ENCODE measurements around the gene CUBN.

CUBN gene

DNA sequence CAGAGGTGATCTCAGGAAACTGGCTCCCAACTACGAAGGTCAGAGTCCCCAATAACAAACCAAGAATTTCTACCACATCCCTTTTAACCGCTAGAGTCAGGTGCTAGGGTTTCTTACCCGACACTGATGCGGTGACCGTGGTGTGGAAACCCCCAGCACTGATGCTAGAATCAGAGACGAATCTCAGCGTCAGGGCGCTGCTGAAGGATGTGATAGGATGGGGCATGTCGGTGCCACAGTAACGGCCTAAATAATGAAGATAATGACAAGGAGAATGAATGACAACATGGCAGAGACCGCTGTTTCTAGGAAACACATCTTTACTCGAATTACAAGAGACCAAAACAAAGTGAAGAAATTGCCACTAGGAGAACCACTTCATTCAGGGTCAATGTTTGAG lies 181.2 kb downstream of the CUBN start:
- no peak overlapping the region for H3K27ac ChIP-seq
- TF ChIP-seq ZFX (IDR thresholded peaks at IDR 0.05) = no peak
- TF ChIP-seq, protein P1, sequence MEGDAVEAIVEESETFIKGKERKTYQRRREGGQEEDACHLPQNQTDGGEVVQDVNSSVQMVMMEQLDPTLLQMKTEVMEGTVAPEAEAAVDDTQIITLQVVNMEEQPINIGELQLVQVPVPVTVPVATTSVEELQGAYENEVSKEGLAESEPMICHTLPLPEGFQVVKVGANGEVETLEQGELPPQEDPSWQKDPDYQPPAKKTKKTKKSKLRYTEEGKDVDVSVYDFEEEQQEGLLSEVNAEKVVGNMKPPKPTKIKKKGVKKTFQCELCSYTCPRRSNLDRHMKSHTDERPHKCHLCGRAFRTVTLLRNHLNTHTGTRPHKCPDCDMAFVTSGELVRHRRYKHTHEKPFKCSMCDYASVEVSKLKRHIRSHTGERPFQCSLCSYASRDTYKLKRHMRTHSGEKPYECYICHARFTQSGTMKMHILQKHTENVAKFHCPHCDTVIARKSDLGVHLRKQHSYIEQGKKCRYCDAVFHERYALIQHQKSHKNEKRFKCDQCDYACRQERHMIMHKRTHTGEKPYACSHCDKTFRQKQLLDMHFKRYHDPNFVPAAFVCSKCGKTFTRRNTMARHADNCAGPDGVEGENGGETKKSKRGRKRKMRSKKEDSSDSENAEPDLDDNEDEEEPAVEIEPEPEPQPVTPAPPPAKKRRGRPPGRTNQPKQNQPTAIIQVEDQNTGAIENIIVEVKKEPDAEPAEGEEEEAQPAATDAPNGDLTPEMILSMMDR (conservative IDR thresholded peaks at IDR 0.05) = no peak

- no peak for TF ChIP-seq ZFX (IDR thresholded peaks at IDR 0.05)
- TF ChIP-seq, protein P1 (conservative IDR thresholded peaks at IDR 0.05) = no peak
- no peak overlapping the region for H3K27ac ChIP-seq
Measured at GRCh38 chr10:16947069-16947468, 182.5 kb downstream of the CUBN start.

GRCh38 chr10:16945593-16945992 lies 184.0 kb downstream of the CUBN start:
- H3K27ac ChIP-seq = no peak overlapping the region

DNA sequence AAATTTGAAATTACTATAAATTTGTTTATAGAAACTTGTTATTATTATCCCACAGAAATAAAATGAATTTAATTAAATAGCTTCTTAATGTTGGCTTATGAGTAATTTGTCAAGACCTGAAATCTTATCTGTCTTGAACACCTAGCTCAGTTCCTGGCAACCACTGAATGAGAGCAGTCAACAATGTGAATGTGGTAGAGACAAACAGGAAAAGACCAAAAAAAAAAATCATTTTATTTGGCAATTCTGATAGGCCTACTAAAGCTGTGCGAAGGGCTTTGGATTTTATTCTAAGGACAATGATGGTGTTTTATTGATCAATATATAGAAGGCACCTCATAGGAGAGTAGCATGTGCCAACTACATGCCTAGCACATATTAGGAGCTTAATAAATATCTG lies 184.6 kb downstream of the CUBN start:
- TF ChIP-seq, protein P1 (conservative IDR thresholded peaks at IDR 0.05) = no peak
- TF ChIP-seq ZFX (IDR thresholded peaks at IDR 0.05) = no peak
- H3K27ac ChIP-seq = no peak overlapping the region

More at GRCh38 chr10:16945593-16945992, 184.0 kb downstream of the CUBN start:
- TF ChIP-seq, protein P1 (conservative IDR thresholded peaks at IDR 0.05) = no peak
- TF ChIP-seq ZFX (IDR thresholded peaks at IDR 0.05) = no peak

GRCh38 chr10:16944402-16944801 lies 185.2 kb downstream of the CUBN start:
- H3K27ac ChIP-seq = no peak overlapping the region
- TF ChIP-seq, protein P1 (conservative IDR thresholded peaks at IDR 0.05) = no peak
- TF ChIP-seq ZFX (IDR thresholded peaks at IDR 0.05) = no peak

GRCh38 chr10:16943295-16944285 lies 186.0 kb downstream of the CUBN start:
- no peak overlapping the region for H3K27ac ChIP-seq
- TF ChIP-seq, protein P1 (conservative IDR thresholded peaks at IDR 0.05) = no peak
- no peak for TF ChIP-seq ZFX (IDR thresholded peaks at IDR 0.05)

DNA sequence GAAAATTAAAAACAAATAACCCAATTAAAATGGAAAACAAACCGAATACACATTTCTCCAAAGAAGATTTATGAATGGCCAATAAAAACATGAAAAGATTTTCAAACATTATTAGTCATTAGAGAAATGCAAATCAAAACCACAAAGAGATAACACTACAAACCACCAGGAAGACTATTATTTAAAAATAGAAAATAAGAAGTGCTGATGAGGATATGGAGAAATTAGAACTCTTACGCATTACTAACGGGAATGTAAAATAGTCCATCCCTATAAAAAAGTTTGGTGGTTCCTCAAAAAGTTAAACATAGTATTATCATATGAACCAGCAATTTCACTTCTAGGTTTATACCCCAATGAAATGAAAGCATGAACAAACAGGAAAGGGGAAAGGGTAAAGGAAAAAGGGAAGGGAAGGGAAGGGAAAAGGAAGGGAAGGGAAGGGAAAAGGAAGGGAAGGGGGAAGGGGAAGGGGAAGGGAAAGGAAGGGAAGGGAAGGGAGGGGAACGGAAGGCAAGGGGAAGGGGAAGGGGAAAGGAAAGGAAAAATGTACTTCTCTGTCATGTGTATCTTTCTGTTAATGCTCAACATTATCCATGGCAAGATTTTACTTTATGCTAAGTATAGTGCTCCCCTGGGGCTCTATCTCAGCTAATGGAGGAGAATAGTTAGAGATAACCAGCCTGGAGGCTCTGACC lies 187.1 kb downstream of the CUBN start:
- no peak overlapping the region for H3K27ac ChIP-seq
- no peak for TF ChIP-seq ZFX (IDR thresholded peaks at IDR 0.05)
- TF ChIP-seq, protein P1 (conservative IDR thresholded peaks at IDR 0.05) = no peak
